H9 (cell line): ENCODE results near the gene SLC2A9. TPM values are rescaled to one million over a fixed set of nuclear protein-coding genes. Genes with fewer than 3 reads are reported as not detected.

Experiments used
- DNase-seq: peaks from one replicate; pipeline ENCODE4 v3.0.0-alpha.2; 2017
- H2AFZ ChIP-seq: one replicate; pipeline ENCODE4 v1.6.1; 2013; ENCODE audit warnings: mild to moderate bottlenecking, low read length, control low read depth, moderate library complexity
- H2AK5ac ChIP-seq: 2 replicates; pipeline ENCODE4 v1.6.1; 2013; ENCODE audit warnings: low read length, control low read depth, mixed read lengths; ENCODE audit not compliant: insufficient read length
- H2BK120ac ChIP-seq: one replicate; pipeline ENCODE4 v1.6.1; 2013; ENCODE audit warnings: low read depth, mild to moderate bottlenecking, low read length, control low read depth, inconsistent platforms; ENCODE audit not compliant: poor library complexity, severe bottlenecking
- H2BK12ac ChIP-seq: 2 replicates; pipeline ENCODE4 v1.6.1; 2013; ENCODE audit warnings: low read length, control low read depth, mixed read lengths, low read depth; ENCODE audit not compliant: insufficient read length
- H2BK15ac ChIP-seq: 2 replicates; pipeline ENCODE4 v1.6.1; 2013; ENCODE audit warnings: low read depth, low read length, control low read depth
- H2BK20ac ChIP-seq: one replicate; pipeline ENCODE4 v1.6.1; 2013; ENCODE audit warnings: low read depth, mild to moderate bottlenecking, low read length, control low read depth, inconsistent platforms; ENCODE audit not compliant: poor library complexity, severe bottlenecking
- H2BK5ac ChIP-seq: 2 replicates; pipeline ENCODE4 v1.6.1; 2013; ENCODE audit warnings: low read length, control low read depth, mixed read lengths; ENCODE audit not compliant: insufficient read length
- H3K14ac ChIP-seq: 2 replicates; pipeline ENCODE4 v1.6.1; 2013; ENCODE audit warnings: low read length, control low read depth; ENCODE audit not compliant: insufficient read depth
- H3K18ac ChIP-seq: 2 replicates; pipeline ENCODE4 v1.6.1; 2013; ENCODE audit warnings: low read depth, mild to moderate bottlenecking, mixed read lengths, low read length, control low read depth; ENCODE audit not compliant: insufficient read length
- H3K23ac ChIP-seq: 2 replicates; pipeline ENCODE4 v1.6.1; 2013; ENCODE audit warnings: low read length, control low read depth, mixed read lengths, low read depth; ENCODE audit not compliant: insufficient read length
- H3K23me2 ChIP-seq: 2 replicates; pipeline ENCODE4 v1.6.1; 2013; ENCODE audit warnings: low read depth, mild to moderate bottlenecking, mixed read lengths, low read length, control low read depth; ENCODE audit not compliant: insufficient read length, poor library complexity, severe bottlenecking
- H3K27ac ChIP-seq: 2 replicates; pipeline ENCODE4 v1.5.1; 2013; ENCODE audit warnings: low read length, control low read depth, mixed read lengths, low read depth; ENCODE audit not compliant: insufficient read length
- H3K27me3 ChIP-seq: 2 replicates; pipeline ENCODE4 v1.6.1; 2013; ENCODE audit warnings: low read length, control low read depth, inconsistent platforms; ENCODE audit not compliant: insufficient read depth
- H3K4ac ChIP-seq: 2 replicates; pipeline ENCODE4 v1.6.1; 2013; ENCODE audit warnings: low read depth, mild to moderate bottlenecking, control low read depth, inconsistent platforms, low read length, moderate library complexity
- H3K4me1 ChIP-seq: 2 replicates; pipeline ENCODE4 v1.6.1; 2013; ENCODE audit warnings: low read length, control low read depth, inconsistent platforms; ENCODE audit not compliant: insufficient read depth
- H3K4me2 ChIP-seq: 2 replicates; pipeline ENCODE4 v1.6.1; 2013; ENCODE audit warnings: low read length, control low read depth, mixed read lengths; ENCODE audit not compliant: insufficient read length, insufficient read depth
- H3K56ac ChIP-seq: 2 replicates; pipeline ENCODE4 v1.6.1; 2013; ENCODE audit warnings: low read depth, mild to moderate bottlenecking, mixed read lengths, low read length, control low read depth; ENCODE audit not compliant: insufficient read length
- H3K79me1 ChIP-seq: 2 replicates; pipeline ENCODE4 v1.6.1; 2013; ENCODE audit warnings: low read depth, mild to moderate bottlenecking, moderate library complexity, low read length, control low read depth, inconsistent platforms; ENCODE audit not compliant: insufficient read depth, poor library complexity, severe bottlenecking
- H3K79me2 ChIP-seq: 2 replicates; pipeline ENCODE4 v1.6.1; 2013; ENCODE audit warnings: low read length, control low read depth, inconsistent platforms; ENCODE audit not compliant: insufficient read depth
- H3K9ac ChIP-seq: 2 replicates; pipeline ENCODE4 v1.6.1; 2013; ENCODE audit warnings: low read length, control low read depth, mixed read lengths; ENCODE audit not compliant: insufficient read length; ENCODE audit errors: extremely low read depth
- H3K9me3 ChIP-seq: one replicate; pipeline ENCODE4 v1.6.1; 2013; ENCODE audit warnings: low read depth, low read length, inconsistent platforms; ENCODE audit not compliant: control insufficient read depth
- H3T11ph ChIP-seq: one replicate; pipeline ENCODE4 v1.6.1; 2013; ENCODE audit warnings: mild to moderate bottlenecking, low read length, control low read depth, inconsistent platforms
- H4K20me1 ChIP-seq: one replicate; pipeline ENCODE4 v1.6.1; 2013; ENCODE audit not compliant: control insufficient read depth, insufficient read length, insufficient read depth
- H4K5ac ChIP-seq: 2 replicates; pipeline ENCODE4 v1.6.1; 2013; ENCODE audit warnings: low read depth, mild to moderate bottlenecking, mixed read lengths, low read length, control low read depth; ENCODE audit not compliant: insufficient read length
- H4K8ac ChIP-seq: replicated peaks from 2 replicates; pipeline ENCODE4 v1.6.1; 2013; ENCODE audit warnings: low read length, control low read depth, mixed read lengths, low read depth; ENCODE audit not compliant: insufficient read length
- H4K91ac ChIP-seq: 2 replicates; pipeline ENCODE4 v1.6.1; 2013; ENCODE audit warnings: low read depth, mild to moderate bottlenecking, moderate library complexity, mixed read lengths, low read length, control low read depth; ENCODE audit not compliant: insufficient read length
- H3K27ac Mint-ChIP-seq, 3 experiments: 2 replicates in 2 of 3; 3 replicates in 1 of 3; pipeline ENCODE4 v1.8.0; 2020 to 2021; ENCODE audit warnings: mixed read lengths in 3 of 3, mild to moderate bottlenecking in 1 of 3, moderate library complexity in 1 of 3
- H3K27me3 Mint-ChIP-seq: 2 replicates; pipeline ENCODE4 v1.8.0; 2021; ENCODE audit warnings: low read depth, mild to moderate bottlenecking, moderate library complexity, mixed read lengths
- H3K36me3 Mint-ChIP-seq, 3 experiments: 2 replicates in 2 of 3; 3 replicates in 1 of 3; pipeline ENCODE4 v1.8.0; 2020 to 2021; ENCODE audit warnings: low read depth in 3 of 3, mixed read lengths in 3 of 3; ENCODE audit not compliant: insufficient read depth in 1 of 3
- H3K4me1 Mint-ChIP-seq, 2 experiments: 2 replicates each; pipeline ENCODE4 v1.8.0; 2020; ENCODE audit warnings: mixed read lengths in 2 of 2
- H3K4me3 Mint-ChIP-seq, 2 experiments: 2 replicates in 1 of 2; 3 replicates in 1 of 2; pipeline ENCODE4 v1.8.0; 2020 to 2021; ENCODE audit warnings: mild to moderate bottlenecking in 2 of 2, mixed read lengths in 2 of 2, moderate library complexity in 1 of 2
- H3K9me3 Mint-ChIP-seq, 2 experiments: 2 replicates in 1 of 2; 3 replicates in 1 of 2; pipeline ENCODE4 v1.8.0; 2020; ENCODE audit warnings: mild to moderate bottlenecking in 2 of 2, mixed read lengths in 2 of 2, moderate library complexity in 1 of 2
- WGBS: extraction: QIAGEN DNeasy Blood & Tissue Kit; methylation state at CpG from one replicate; pipeline ENCODE4 v1.1.7; 2013; ENCODE audit warnings: missing lambda C conversion rate, low lambda C conversion rate, mixed read lengths; ENCODE audit not compliant: insufficient read length; ENCODE audit errors: extremely low coverage; 5-methylcytosine and 5-hydroxymethylcytosine counted together
- total RNA-seq: library from RNA; stranded (reverse); gene quantifications from 2 replicates; pipeline ENCODE4 v1.2.1, GENCODE V29; 2021
- TF ChIP-seq, protein P1 (sequence below): fragments of 200-600 bp; sonication (generic); conservative IDR thresholded peaks from 3 replicates; pipeline ENCODE4 v1.8.0; 2021; ENCODE audit warnings: antibody characterized with exemption, mild to moderate bottlenecking

The SLC2A9 gene
- total RNA-seq, 1 experiment from 2014 or later = 0.79 TPM

DNA sequence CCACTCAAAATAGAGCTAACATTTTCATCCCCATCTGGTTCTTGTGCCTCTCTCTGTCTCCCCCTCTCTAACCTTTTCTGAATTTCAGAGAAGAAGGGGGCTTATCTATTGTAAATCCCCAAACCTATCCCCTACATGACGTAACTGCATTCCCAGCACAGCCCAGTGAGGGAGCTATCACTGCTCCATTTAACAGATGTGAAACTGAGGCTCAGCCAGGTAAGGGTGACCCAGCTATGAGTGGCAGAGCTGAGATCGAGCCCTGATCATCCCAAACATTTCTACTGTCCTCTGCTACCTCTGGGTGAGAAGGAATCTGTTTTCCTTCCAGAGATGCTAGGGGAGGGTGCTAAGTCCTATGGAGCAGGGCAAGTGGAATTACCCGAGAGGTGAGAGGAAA is 107.5 kb downstream of the SLC2A9 start:
- WGBS = no CpG with 5 or more reads among the region's 3 CpGs
- H3K79me1 ChIP-seq = no peaks in the 10 kb centered on the region
- no peak overlapping the region for H3K18ac ChIP-seq
- Mint-ChIP-seq H3K27me3 (peaks cover 21% of the 10 kb centered on the region), H3K4me1 (peaks cover 5% of the 10 kb centered on the region in 2 experiments; a peak in 2 of 4 replicates), H3K9me3 (no peaks in the 10 kb centered on the region), H3K4me3 (no peak overlapping the region), H3K36me3 (no peaks in the 10 kb centered on the region), H3K27ac (no peak overlapping the region)
- TF ChIP-seq, protein P1, sequence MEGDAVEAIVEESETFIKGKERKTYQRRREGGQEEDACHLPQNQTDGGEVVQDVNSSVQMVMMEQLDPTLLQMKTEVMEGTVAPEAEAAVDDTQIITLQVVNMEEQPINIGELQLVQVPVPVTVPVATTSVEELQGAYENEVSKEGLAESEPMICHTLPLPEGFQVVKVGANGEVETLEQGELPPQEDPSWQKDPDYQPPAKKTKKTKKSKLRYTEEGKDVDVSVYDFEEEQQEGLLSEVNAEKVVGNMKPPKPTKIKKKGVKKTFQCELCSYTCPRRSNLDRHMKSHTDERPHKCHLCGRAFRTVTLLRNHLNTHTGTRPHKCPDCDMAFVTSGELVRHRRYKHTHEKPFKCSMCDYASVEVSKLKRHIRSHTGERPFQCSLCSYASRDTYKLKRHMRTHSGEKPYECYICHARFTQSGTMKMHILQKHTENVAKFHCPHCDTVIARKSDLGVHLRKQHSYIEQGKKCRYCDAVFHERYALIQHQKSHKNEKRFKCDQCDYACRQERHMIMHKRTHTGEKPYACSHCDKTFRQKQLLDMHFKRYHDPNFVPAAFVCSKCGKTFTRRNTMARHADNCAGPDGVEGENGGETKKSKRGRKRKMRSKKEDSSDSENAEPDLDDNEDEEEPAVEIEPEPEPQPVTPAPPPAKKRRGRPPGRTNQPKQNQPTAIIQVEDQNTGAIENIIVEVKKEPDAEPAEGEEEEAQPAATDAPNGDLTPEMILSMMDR = no peak
- no peak overlapping the region for H2BK120ac ChIP-seq
- no peak overlapping the region for H3T11ph ChIP-seq
- H2AFZ ChIP-seq = no peak overlapping the region
- H2BK12ac ChIP-seq = no peak overlapping the region
- no peak overlapping the region for H2BK15ac ChIP-seq
- no peak overlapping the region for H3K4me2 ChIP-seq
- H3K4me1 ChIP-seq = no peaks in the 10 kb centered on the region
- H3K27me3 ChIP-seq = no peaks in the 10 kb centered on the region
- no peak overlapping the region for H2BK5ac ChIP-seq
- H3K14ac ChIP-seq = no peak overlapping the region
- H3K23ac ChIP-seq = no peak overlapping the region
- H3K23me2 ChIP-seq = no peaks in the 10 kb centered on the region
- no peak overlapping the region for H2AK5ac ChIP-seq
- no peak overlapping the region for H4K8ac ChIP-seq
- H3K79me2 ChIP-seq = no peaks in the 10 kb centered on the region
- H3K4ac ChIP-seq = no peak overlapping the region
- H4K20me1 ChIP-seq = no peaks in the 10 kb centered on the region
- no peak overlapping the region for H3K56ac ChIP-seq
- no peak overlapping the region for H2BK20ac ChIP-seq
- H4K5ac ChIP-seq = no peak overlapping the region
- H3K9ac ChIP-seq = no peak overlapping the region
- H3K27ac ChIP-seq = no peak overlapping the region
- H4K91ac ChIP-seq = no peak overlapping the region
- no peaks in the 10 kb centered on the region for H3K9me3 ChIP-seq
- DNase-seq = no peak
